Astrocyte (in vitro differentiated cells and primary cell): ENCODE data around the gene ANKRD60. TPM values are rescaled to one million over a fixed set of nuclear protein-coding genes. Genes with fewer than 3 reads are reported as not detected.

Source experiments
- DNase-seq: peaks from one replicate; pipeline ENCODE4 v3.0.0-alpha.2; 2010; ENCODE audit warnings: low read depth
- FAIRE-seq: peaks from 2 replicates; lab custom pipeline; 2011; peaks lifted over from hg19 to GRCh38; lab: Jason Lieb, UNC
- H2AFZ ChIP-seq: 2 replicates; pipeline ENCODE4 v1.6.0; 2012; ENCODE audit warnings: low read depth, low read length, inconsistent platforms
- H3K27ac ChIP-seq: 2 replicates; pipeline ENCODE4 v1.5.1; 2011; ENCODE audit warnings: low read depth, low read length, inconsistent platforms
- H3K27me3 ChIP-seq: 2 replicates; pipeline ENCODE4 v1.6.0; 2011; ENCODE audit warnings: low read length, inconsistent platforms; ENCODE audit not compliant: insufficient read depth
- H3K36me3 ChIP-seq: 2 replicates; pipeline ENCODE4 v1.5.1; 2011; ENCODE audit warnings: low read length, inconsistent platforms; ENCODE audit not compliant: insufficient read depth
- H3K4me1 ChIP-seq: 2 replicates; pipeline ENCODE4 v1.5.1; 2011; ENCODE audit warnings: low read length, inconsistent platforms; ENCODE audit not compliant: insufficient read depth
- H3K4me2 ChIP-seq: 2 replicates; pipeline ENCODE4 v1.6.0; 2012; ENCODE audit warnings: low read length, inconsistent platforms
- H3K4me3 ChIP-seq: 2 replicates; pipeline ENCODE4 v1.5.1; 2011; ENCODE audit warnings: low read depth, mild to moderate bottlenecking, low read length, inconsistent platforms; ENCODE audit not compliant: insufficient read depth
- H3K79me2 ChIP-seq: 2 replicates; pipeline ENCODE4 v1.6.0; 2012; ENCODE audit warnings: mild to moderate bottlenecking, low read length, inconsistent platforms; ENCODE audit not compliant: insufficient read depth
- H3K9ac ChIP-seq: 2 replicates; pipeline ENCODE4 v1.6.0; 2012; ENCODE audit warnings: mild to moderate bottlenecking, low read length, inconsistent platforms
- H3K9me3 ChIP-seq: 2 replicates; pipeline ENCODE4 v1.5.1; 2012; ENCODE audit warnings: low read depth, mild to moderate bottlenecking, low read length, inconsistent platforms; ENCODE audit not compliant: insufficient read depth
- H4K20me1 ChIP-seq: 2 replicates; pipeline ENCODE4 v1.6.0; 2012; ENCODE audit warnings: low read length, inconsistent platforms; ENCODE audit not compliant: insufficient read depth
- H3K27ac Mint-ChIP-seq: one replicate; pipeline ENCODE4 v1.8.0; 2021; ENCODE audit warnings: mild to moderate bottlenecking, mixed read lengths; ENCODE audit not compliant: unreplicated experiment
- H3K27me3 Mint-ChIP-seq: one replicate; pipeline ENCODE4 v1.8.0; 2021; ENCODE audit warnings: low read depth, mixed read lengths; ENCODE audit not compliant: unreplicated experiment
- H3K36me3 Mint-ChIP-seq: one replicate; pipeline ENCODE4 v1.8.0; 2021; ENCODE audit warnings: low read depth, mixed read lengths; ENCODE audit not compliant: unreplicated experiment
- H3K4me1 Mint-ChIP-seq: one replicate; pipeline ENCODE4 v1.8.0; 2021; ENCODE audit warnings: low read depth, mixed read lengths; ENCODE audit not compliant: unreplicated experiment
- H3K4me3 Mint-ChIP-seq: one replicate; pipeline ENCODE4 v1.8.0; 2021; ENCODE audit warnings: mild to moderate bottlenecking, moderate library complexity, mixed read lengths; ENCODE audit not compliant: unreplicated experiment
- H3K9me3 Mint-ChIP-seq: one replicate; pipeline ENCODE4 v1.8.0; 2021; ENCODE audit warnings: mild to moderate bottlenecking, mixed read lengths; ENCODE audit not compliant: unreplicated experiment
- CTCF ChIP-seq: IDR thresholded peaks from 2 replicates; pipeline ENCODE4 v1.5.1; 2011; ENCODE audit warnings: low read depth, mild to moderate bottlenecking, inconsistent platforms, low read length, moderate library complexity; ENCODE audit not compliant: insufficient read depth
- EZH2 ChIP-seq: IDR thresholded peaks from 2 replicates; pipeline ENCODE4 v1.6.1; 2012; ENCODE audit warnings: mild to moderate bottlenecking, low read length, inconsistent platforms; ENCODE audit not compliant: insufficient read depth
- total RNA-seq: library from RNA; stranded (reverse); gene quantifications from 2 replicates; pipeline ENCODE4 v1.2.1, GENCODE V29; 2021

The ANKRD60 gene
- total RNA-seq, 1 donor from 2014 or later, result not detected

- TF ChIP-seq CTCF, result no peak
- no peak for TF ChIP-seq EZH2
- Histone ChIP-seq H2AFZ (no peak overlapping the region), H3K27ac (no peak overlapping the region), H3K27me3 (no peaks in the 10 kb centered on the region), H3K9me3 (no peaks in the 10 kb centered on the region), H3K36me3 (peaks cover 16% of the 10 kb centered on the region), H3K4me2 (no peak overlapping the region), H3K4me1 (peaks cover 4% of the 10 kb centered on the region), H4K20me1 (peaks cover 36% of the 10 kb centered on the region), H3K4me3 (no peak overlapping the region), H3K79me2 (peaks cover 14% of the 10 kb centered on the region), H3K9ac (no peak overlapping the region)
- Mint-ChIP-seq H3K9me3 (peaks cover 2% of the 10 kb centered on the region), H3K27me3 (no peaks in the 10 kb centered on the region), H3K4me1 (peaks cover 26% of the 10 kb centered on the region), H3K36me3 (peaks cover 19% of the 10 kb centered on the region), H3K4me3 (no peak overlapping the region), H3K27ac (peak overlapping the region; percentile 51)
- peak; percentile 20 for DNase-seq
- FAIRE-seq, result no peak
Measured at GRCh38 chr20:58268936-58269619, 40.6 kb upstream of the ANKRD60 start.

GRCh38 chr20:58268421-58268821, 40.0 kb upstream of the ANKRD60 start:
- no peaks in the 10 kb centered on the region for H3K27me3 ChIP-seq
- peaks cover 17% of the 10 kb centered on the region for H3K36me3 Mint-ChIP-seq
- peaks cover 39% of the 10 kb centered on the region for H4K20me1 ChIP-seq
- H2AFZ ChIP-seq, result no peak overlapping the region
- peaks cover 16% of the 10 kb centered on the region for H3K36me3 ChIP-seq
- no peak overlapping the region for H3K4me2 ChIP-seq
- H3K9ac ChIP-seq, result no peak overlapping the region
- H3K9me3 ChIP-seq, result no peaks in the 10 kb centered on the region
- peaks cover 8% of the 10 kb centered on the region for H3K79me2 ChIP-seq
- H3K4me3 Mint-ChIP-seq, result peak overlapping the region; percentile 45
- no peak for TF ChIP-seq EZH2
- TF ChIP-seq CTCF, result no peak
- peaks cover 4% of the 10 kb centered on the region for H3K4me1 ChIP-seq
- no peak overlapping the region for H3K4me3 ChIP-seq
- FAIRE-seq (no peak), DNase-seq (no peak)
- no peak overlapping the region for H3K27ac ChIP-seq
- peaks cover 26% of the 10 kb centered on the region for H3K4me1 Mint-ChIP-seq
- H3K27me3 Mint-ChIP-seq, result no peaks in the 10 kb centered on the region
- no peak overlapping the region for H3K27ac Mint-ChIP-seq
- peaks cover 2% of the 10 kb centered on the region for H3K9me3 Mint-ChIP-seq
